SJCRH30 (cell line): ENCODE measurements around the gene PTK6. TPM values are rescaled to one million over a fixed set of nuclear protein-coding genes. Genes with fewer than 3 reads are reported as not detected.
A peak's percentile ranks its signal among the peaks of the same experiment; 100 is the strongest.
"Not testable (repeated sequence)": the region's sequence is repeated elsewhere in the genome, so short reads cannot be mapped to it uniquely, and the experiment has no call there.

Experiments used
- DNase-seq, 2 experiments: peaks; one replicate each; pipeline ENCODE4 v3.0.0-alpha.2; 2015 to 2020
- H3K27ac ChIP-seq: fragments of 250-450 bp; sonication (Bioruptor Pico); 2 replicates; pipeline ENCODE4 v1.5.1; 2020; ENCODE audit warnings: mild to moderate bottlenecking, moderate library complexity
- H3K27me3 ChIP-seq: fragments of 250-450 bp; sonication (Bioruptor Pico); 2 replicates; pipeline ENCODE4 v1.5.1; 2020; ENCODE audit warnings: mild to moderate bottlenecking, moderate library complexity
- H3K36me3 ChIP-seq: fragments of 250-450 bp; sonication (Bioruptor Pico); 2 replicates; pipeline ENCODE4 v1.5.1; 2020; ENCODE audit warnings: mild to moderate bottlenecking, moderate library complexity
- H3K4me1 ChIP-seq: fragments of 250-450 bp; sonication (Bioruptor Pico); 2 replicates; pipeline ENCODE4 v1.5.1; 2020; ENCODE audit warnings: mild to moderate bottlenecking, moderate library complexity
- H3K4me3 ChIP-seq: fragments of 250-450 bp; sonication (Bioruptor Pico); 2 replicates; pipeline ENCODE4 v1.5.1; 2020; ENCODE audit warnings: mild to moderate bottlenecking, moderate library complexity
- H3K9me3 ChIP-seq: fragments of 250-450 bp; sonication (Bioruptor Pico); replicated peaks from 2 replicates; pipeline ENCODE4 v1.5.1; 2020; ENCODE audit warnings: mild to moderate bottlenecking, moderate library complexity
- total RNA-seq: library from RNA; depleted of rRNA; stranded (reverse); fragments of >200 nt; shearing (Covaris generic); gene quantifications from 2 replicates; pipeline ENCODE4 v1.2.3, GENCODE V29; 2014

Gene PTK6
- total RNA-seq, 1 experiment from 2014 or later, result 1.4 TPM

GRCh38 chr20:63522981-63523611, 14.1 kb downstream of the PTK6 start:
- peak in 1 of 2 experiments; percentile 29 for DNase-seq
- Histone ChIP-seq H3K4me3 (no peak overlapping the region), H3K27ac (no peak overlapping the region), H3K9me3 (no peaks in the 10 kb centered on the region), H3K36me3 (peaks cover 23% of the 10 kb centered on the region), H3K4me1 (peaks cover 2% of the 10 kb centered on the region; the same call in 1 of the 2 replicates), H3K27me3 (no peaks in the 10 kb centered on the region)

- peak in 1 of 2 experiments; percentile 14 for DNase-seq
- peaks cover 23% of the 10 kb centered on the region for H3K36me3 ChIP-seq
- H3K27ac ChIP-seq, result no peak overlapping the region
- H3K4me3 ChIP-seq, result no peak overlapping the region
- no peaks in the 10 kb centered on the region for H3K9me3 ChIP-seq
- H3K4me1 ChIP-seq, result peaks cover 2% of the 10 kb centered on the region; the same call in 1 of the 2 replicates
- H3K27me3 ChIP-seq, result no peaks in the 10 kb centered on the region
These were observed 14.9 kb downstream of the PTK6 start for GRCh38 chr20:63522091-63522868.

GRCh38 chr20:63521602-63522001, 15.6 kb downstream of the PTK6 start:
- Histone ChIP-seq H3K27ac (peak overlapping the region; percentile 80), H3K4me1 (peaks cover 2% of the 10 kb centered on the region; the same call in 1 of the 2 replicates), H3K27me3 (no peaks in the 10 kb centered on the region), H3K9me3 (no peaks in the 10 kb centered on the region), H3K4me3 (peak overlapping the region; percentile 81), H3K36me3 (peaks cover 23% of the 10 kb centered on the region)
- DNase-seq, result peak in 1 of 2 experiments; percentile 23

GRCh38 chr20:63520934-63521601, 16.1 kb downstream of the PTK6 start:
- Histone ChIP-seq H3K27me3 (no peaks in the 10 kb centered on the region), H3K9me3 (no peaks in the 10 kb centered on the region), H3K4me1 (peaks cover 2% of the 10 kb centered on the region; the same call in 1 of the 2 replicates), H3K27ac (peak overlapping the region; percentile 80), H3K4me3 (peak overlapping the region; percentile 81), H3K36me3 (peaks cover 23% of the 10 kb centered on the region)
- peak; percentile 87 to 89 for DNase-seq

GRCh38 chr20:63520504-63520933, 16.7 kb downstream of the PTK6 start, which contains the start of gene PPDPF:
Gene PPDPF, plus strand, starts transcription at chr20:63520765. Its CDS starts 544 bp downstream, at chr20:63521309.
- H3K27ac ChIP-seq, result peak within 1 kb of the TSS; percentile 80
- peak within 1 kb of the TSS; percentile 81 for H3K4me3 ChIP-seq
- H3K4me1 ChIP-seq, result peaks cover 2% of the 10 kb centered on the region; the same call in 1 of the 2 replicates
- H3K36me3 ChIP-seq, result peaks cover 23% of the 10 kb centered on the region
- no peaks in the 10 kb centered on the region for H3K9me3 ChIP-seq
- H3K27me3 ChIP-seq, result no peaks in the 10 kb centered on the region
- peak; percentile 87 to 96 for DNase-seq

- DNase-seq, result peak; percentile 93 to 94
- H3K27ac ChIP-seq, result peak overlapping the region; percentile 80
- H3K4me1 ChIP-seq, result peaks cover 2% of the 10 kb centered on the region; the same call in 1 of the 2 replicates
- peaks cover 23% of the 10 kb centered on the region for H3K36me3 ChIP-seq
- H3K27me3 ChIP-seq, result no peaks in the 10 kb centered on the region
- peak overlapping the region; percentile 81 for H3K4me3 ChIP-seq
- H3K9me3 ChIP-seq, result no peaks in the 10 kb centered on the region
These were observed 17.3 kb downstream of the PTK6 start for GRCh38 chr20:63519668-63520503.

GRCh38 chr20:63518946-63519667, 18.1 kb downstream of the PTK6 start:
- Histone ChIP-seq H3K4me3 (peak overlapping the region; percentile 81), H3K27me3 (no peaks in the 10 kb centered on the region), H3K36me3 (peaks cover 23% of the 10 kb centered on the region), H3K9me3 (no peaks in the 10 kb centered on the region), H3K27ac (no peak overlapping the region), H3K4me1 (peaks cover 2% of the 10 kb centered on the region; the same call in 1 of the 2 replicates)
- DNase-seq, result peak in 1 of 2 experiments; percentile 15

GRCh38 chr20:63518351-63518861, 18.8 kb downstream of the PTK6 start:
- Histone ChIP-seq H3K27ac (no peak overlapping the region), H3K27me3 (no peaks in the 10 kb centered on the region), H3K9me3 (no peaks in the 10 kb centered on the region; the same call in 1 of the 2 replicates), H3K36me3 (peaks cover 19% of the 10 kb centered on the region), H3K4me1 (peaks cover 2% of the 10 kb centered on the region; the same call in 1 of the 2 replicates), H3K4me3 (no peak overlapping the region)
- DNase-seq, result peak in 1 of 2 experiments; percentile 13

GRCh38 chr20:63517376-63518309, 19.5 kb downstream of the PTK6 start:
- Histone ChIP-seq H3K9me3 (peaks cover 5% of the 10 kb centered on the region; the same call in 1 of the 2 replicates), H3K27ac (no peak overlapping the region), H3K36me3 (peaks cover 13% of the 10 kb centered on the region), H3K4me1 (peaks cover 2% of the 10 kb centered on the region; the same call in 1 of the 2 replicates), H3K4me3 (no peak overlapping the region), H3K27me3 (0 out of 2 replicates have a peak, but pooled peaks cover 3% of the 10 kb centered on the region)
- DNase-seq, result peak in 1 of 2 experiments; percentile 24

GRCh38 chr20:63514520-63514919, 22.7 kb downstream of the PTK6 start:
- H3K27me3 ChIP-seq, result peaks cover 22% of the 10 kb centered on the region
- not testable (repeated sequence) for H3K4me3 ChIP-seq, H3K4me1 ChIP-seq, H3K36me3 ChIP-seq, H3K27ac ChIP-seq
- peak; percentile 24 to 48 for DNase-seq
- peaks cover 12% of the 10 kb centered on the region for H3K9me3 ChIP-seq

- H3K27me3 ChIP-seq, result peaks cover 29% of the 10 kb centered on the region
- H3K27ac ChIP-seq, result no peak overlapping the region
- H3K4me1 ChIP-seq, result no peaks in the 10 kb centered on the region
- no peak for DNase-seq
- no peaks in the 10 kb centered on the region for H3K36me3 ChIP-seq
- no peak overlapping the region for H3K4me3 ChIP-seq
- H3K9me3 ChIP-seq, result peaks cover 15% of the 10 kb centered on the region
These were observed 24.0 kb downstream of the PTK6 start for GRCh38 chr20:63513207-63513606.

- no peak for DNase-seq
- Histone ChIP-seq H3K27me3 (peaks cover 29% of the 10 kb centered on the region), H3K4me1 (no peaks in the 10 kb centered on the region), H3K9me3 (peaks cover 15% of the 10 kb centered on the region), H3K27ac (no peak overlapping the region), H3K36me3 (no peaks in the 10 kb centered on the region), H3K4me3 (no peak overlapping the region)
These were observed 28.1 kb downstream of the PTK6 start for GRCh38 chr20:63509088-63509564.
